Endothelial cell of umbilical vein (primary cell): ENCODE results near the gene ZDHHC16. TPM values are rescaled to one million over a fixed set of nuclear protein-coding genes. Genes with fewer than 3 reads are reported as not detected.

Experiments used
- BruUV-seq: library from RNA; stranded (reverse); fragments of 400-500 nt; replicated peaks from 2 replicates; lab custom pipeline; 2021; lab: Mats Ljungman, UMichigan
- CTCF ChIA-PET: fragments of 300-600, 350-600 bp; sonication (Branson Sonifier 250); formaldehyde crosslinking; loops from one replicate; lab custom pipeline; 2021; ENCODE audit warnings: antibody characterized with exemption, inconsistent platforms; lab: Charles Lee
- POLR2A ChIA-PET: fragments of 300-600, 350-600 bp; sonication (Branson Sonifier 250); formaldehyde crosslinking; loops from one replicate; lab custom pipeline; 2021; ENCODE audit warnings: antibody characterized with exemption, inconsistent platforms; lab: Charles Lee
- DNase-seq: peaks from one replicate; pipeline ENCODE4 v3.0.0-alpha.2; 2011; ENCODE audit warnings: low read depth, low spot score
- FAIRE-seq: peaks from 2 replicates; lab custom pipeline; 2011; peaks lifted over from hg19 to GRCh38; lab: Jason Lieb, UNC
- H2AFZ ChIP-seq: 2 replicates; pipeline ENCODE4 v1.6.0; 2012; ENCODE audit warnings: low read depth, low read length, control low read depth, inconsistent platforms
- H3K27ac ChIP-seq: 2 replicates; pipeline ENCODE4 v1.5.1; 2011; ENCODE audit warnings: low read depth, mild to moderate bottlenecking, control low read depth, low read length, moderate library complexity; ENCODE audit not compliant: insufficient read depth
- H3K27me3 ChIP-seq, 2 experiments: 2 replicates each; pipeline versions ENCODE4 v1.6.0 to v1.6.1; 2011; ENCODE audit warnings: low read length in 2 of 2, mixed read lengths in 1 of 2; ENCODE audit not compliant: control insufficient read depth in 2 of 2, insufficient read depth in 2 of 2
- H3K36me3 ChIP-seq, 2 experiments: 2 replicates in 1 of 2; 3 replicates in 1 of 2; pipeline ENCODE4 v1.5.1; 2011; ENCODE audit warnings: low read length in 2 of 2, mild to moderate bottlenecking in 1 of 2, moderate library complexity in 1 of 2; ENCODE audit not compliant: control insufficient read depth in 2 of 2, insufficient read depth in 2 of 2; ENCODE audit errors: extremely low read depth in 1 of 2
- H3K4me1 ChIP-seq: 3 replicates; pipeline ENCODE4 v1.5.1; 2011; ENCODE audit warnings: mild to moderate bottlenecking, low read length; ENCODE audit not compliant: control insufficient read depth, insufficient read depth; ENCODE audit errors: extremely low read depth
- H3K4me2 ChIP-seq: 2 replicates; pipeline ENCODE4 v1.6.1; 2011; ENCODE audit warnings: low read length, control low read depth, mixed read lengths; ENCODE audit not compliant: insufficient read depth
- H3K4me3 ChIP-seq, 3 experiments: fragments of 200-600 bp in 1 of 3; sonication (generic), shearing (Covaris generic) in 1 of 3; replicated peaks in 1 of 3; 2 replicates each; pipeline ENCODE4 v1.5.1; 2011 to 2016; ENCODE audit warnings: control low read depth in 3 of 3, low read length in 3 of 3, mild to moderate bottlenecking in 2 of 3, inconsistent platforms in 1 of 3, low read depth in 1 of 3, moderate library complexity in 1 of 3; ENCODE audit not compliant: insufficient read depth in 1 of 3
- H3K79me2 ChIP-seq: 2 replicates; pipeline ENCODE4 v1.6.0; 2012; ENCODE audit warnings: low read length, inconsistent platforms; ENCODE audit not compliant: control insufficient read depth, insufficient read depth
- H3K9ac ChIP-seq: replicated peaks from 2 replicates; pipeline ENCODE3; 2011; ENCODE audit warnings: low read length, control low read depth; ENCODE audit not compliant: insufficient read depth; ENCODE audit errors: extremely low read depth
- H3K9me1 ChIP-seq: replicated peaks from 3 replicates; pipeline ENCODE4 v1.6.0; 2011; ENCODE audit warnings: mild to moderate bottlenecking, low read length; ENCODE audit not compliant: control insufficient read depth, insufficient read depth; ENCODE audit errors: extremely low read depth
- H3K9me3 ChIP-seq: replicated peaks from 2 replicates; pipeline ENCODE4 v1.5.1; 2012; ENCODE audit warnings: low read length, inconsistent platforms; ENCODE audit not compliant: control insufficient read depth, insufficient read depth
- H4K20me1 ChIP-seq: replicated peaks from 2 replicates; pipeline ENCODE3; 2011; ENCODE audit warnings: mild to moderate bottlenecking, low read length; ENCODE audit not compliant: control insufficient read depth, insufficient read depth; ENCODE audit errors: extremely low read depth
- MAX ChIP-seq: IDR thresholded peaks from 2 replicates; pipeline ENCODE4 v1.6.1; 2011; ENCODE audit not compliant: insufficient read depth, insufficient read length
- dilution Hi-C: fragments of 300-500 bp; cut with MboI; formaldehyde crosslinking; loops from one replicate; pipeline ENCODE4 v1.15.0; 2019; ENCODE audit warnings: low sequenced_read_pairs; ENCODE audit not compliant: extremely low pct_ligation_motif_present
- intact Hi-C: fragments of 100-400 bp; cut with micrococcal nuclease; formaldehyde crosslinking; loops from one replicate; pipeline ENCODE4 v1.10.0; 2022
- polyA plus RNA-seq, 4 experiments: library from polyadenylated mRNA; depleted of rRNA in 3 of 4; stranded (reverse) in 3 of 4; unstranded in 1 of 4; fragments of >200 nt; gene quantifications; 2 replicates each; pipeline versions ENCODE4 v1.2.1 to v1.2.3, GENCODE V29; 2011 to 2012; ENCODE audit warnings: missing spikeins in 1 of 4
- total RNA-seq: library from RNA; stranded (reverse); gene quantifications from 2 replicates; pipeline ENCODE4 v1.2.3, GENCODE V29; 2021
- TF ChIP-seq, protein P1 (sequence below), 2 donors: IDR thresholded peaks; 1 replicate in 1 of 2; 2 replicates in 1 of 2; pipeline ENCODE4 v1.5.1; 2011; ENCODE audit warnings: low read length in 2 of 2, mild to moderate bottlenecking in 2 of 2, moderate library complexity in 2 of 2, control low read depth in 1 of 2, inconsistent platforms in 1 of 2, low read depth in 1 of 2; ENCODE audit not compliant: insufficient read depth in 1 of 2; ENCODE audit errors: extremely low read depth in 1 of 2

ZDHHC16 gene
- total and polyA plus RNA-seq, 2 donors (not counting 3 experiments of a cell fraction or from before 2014, with no cell fraction given) = 52.0 to 125 TPM

GRCh38 chr10:97407211-97407951 lies 38.6 kb upstream of the ZDHHC16 start:
- H4K20me1 ChIP-seq = no peaks in the 10 kb centered on the region
- peak overlapping the region in 1 of 3 experiments; percentile 31 for H3K4me3 ChIP-seq
- CTCF ChIA-PET = interaction anchor here (0.8 to 4.6 kb wide), 12 partner anchors 9 to 205 kb away, joined by 3 to 24 read pairs (median 4); partner anchors contain the start of gene PGAM1

More at GRCh38 chr10:97407211-97407951, 38.6 kb upstream of the ZDHHC16 start:
- Histone ChIP-seq H3K4me1 (no peaks in the 10 kb centered on the region), H3K4me2 (peak overlapping the region; percentile 64), H3K9me3 (no peaks in the 10 kb centered on the region), H3K27me3 (no peaks in the 10 kb centered on the region), H3K9ac (no peak overlapping the region), H2AFZ (peak overlapping the region; percentile 74), H3K27ac (no peak overlapping the region), H3K9me1 (no peaks in the 10 kb centered on the region), H3K36me3 (no peaks in the 10 kb centered on the region), H3K79me2 (no peaks in the 10 kb centered on the region)
- POLR2A ChIA-PET = no interaction called here
- peak; percentile 86 for DNase-seq
- dilution Hi-C loops (no loop called here), intact Hi-C loops (loop anchor here (1.0 to 5.0 kb wide), 5 partner anchors 18 to 205 kb away; partner anchors contain the start of genes EXOSC1 and ZDHHC16)
- TF ChIP-seq MAX = no peak
- TF ChIP-seq, protein P1, sequence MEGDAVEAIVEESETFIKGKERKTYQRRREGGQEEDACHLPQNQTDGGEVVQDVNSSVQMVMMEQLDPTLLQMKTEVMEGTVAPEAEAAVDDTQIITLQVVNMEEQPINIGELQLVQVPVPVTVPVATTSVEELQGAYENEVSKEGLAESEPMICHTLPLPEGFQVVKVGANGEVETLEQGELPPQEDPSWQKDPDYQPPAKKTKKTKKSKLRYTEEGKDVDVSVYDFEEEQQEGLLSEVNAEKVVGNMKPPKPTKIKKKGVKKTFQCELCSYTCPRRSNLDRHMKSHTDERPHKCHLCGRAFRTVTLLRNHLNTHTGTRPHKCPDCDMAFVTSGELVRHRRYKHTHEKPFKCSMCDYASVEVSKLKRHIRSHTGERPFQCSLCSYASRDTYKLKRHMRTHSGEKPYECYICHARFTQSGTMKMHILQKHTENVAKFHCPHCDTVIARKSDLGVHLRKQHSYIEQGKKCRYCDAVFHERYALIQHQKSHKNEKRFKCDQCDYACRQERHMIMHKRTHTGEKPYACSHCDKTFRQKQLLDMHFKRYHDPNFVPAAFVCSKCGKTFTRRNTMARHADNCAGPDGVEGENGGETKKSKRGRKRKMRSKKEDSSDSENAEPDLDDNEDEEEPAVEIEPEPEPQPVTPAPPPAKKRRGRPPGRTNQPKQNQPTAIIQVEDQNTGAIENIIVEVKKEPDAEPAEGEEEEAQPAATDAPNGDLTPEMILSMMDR (IDR thresholded peaks at IDR 0.05; ENCODE audit: extremely low read depth in 1 of 2, insufficient read depth in 1 of 2, low read depth in 1 of 2, low read length in 2 of 2) = peak; percentile 59 to 76
- BruUV-seq = no TSS peak
- FAIRE-seq = peak; percentile 92
